GM21786 (cell line): ENCODE data around the gene UAP1L1.

Source experiments
- ATAC-seq: cut with Tn5 transposase; IDR thresholded peaks from one replicate; pipeline ENCODE4 v1.9.1; 2021; ENCODE audit not compliant: unreplicated experiment

UAP1L1 gene

DNA sequence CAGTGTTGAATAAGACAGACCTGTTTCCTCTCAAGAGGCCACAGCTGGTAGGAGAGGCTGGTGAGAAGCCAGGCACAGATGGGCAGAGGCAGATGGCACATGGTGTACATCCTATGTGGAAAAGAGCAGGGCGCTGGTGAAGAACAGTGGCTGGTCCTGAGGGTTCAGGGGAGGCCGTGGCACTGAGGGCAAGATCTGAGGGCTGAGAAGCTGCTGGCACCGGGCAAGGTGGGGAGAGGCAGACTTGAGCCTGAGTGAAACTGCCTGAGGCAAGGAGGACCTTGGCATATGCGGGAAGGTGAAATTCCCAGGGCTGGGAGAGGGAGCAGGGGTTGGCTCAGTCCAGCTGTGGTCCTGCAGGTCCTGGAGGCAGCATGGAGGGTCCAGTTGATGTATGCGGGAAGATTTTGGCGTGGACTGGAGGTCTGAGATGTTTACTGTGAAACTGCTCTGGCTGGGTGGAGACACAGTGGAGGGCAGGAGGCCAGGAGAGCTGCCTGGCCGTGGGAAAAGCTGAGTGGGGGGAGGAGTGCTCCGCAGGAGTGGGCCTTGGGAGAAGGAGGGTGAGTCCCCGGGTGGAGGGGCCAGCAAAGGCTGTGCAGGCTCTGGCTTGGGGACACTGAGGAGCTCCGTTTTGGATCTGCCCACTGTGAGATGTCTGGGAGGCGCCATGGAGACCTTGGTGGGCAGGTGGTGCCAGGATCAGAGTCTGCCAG is 12.1 kb downstream of the UAP1L1 start:
- ATAC-seq, result no peak

DNA sequence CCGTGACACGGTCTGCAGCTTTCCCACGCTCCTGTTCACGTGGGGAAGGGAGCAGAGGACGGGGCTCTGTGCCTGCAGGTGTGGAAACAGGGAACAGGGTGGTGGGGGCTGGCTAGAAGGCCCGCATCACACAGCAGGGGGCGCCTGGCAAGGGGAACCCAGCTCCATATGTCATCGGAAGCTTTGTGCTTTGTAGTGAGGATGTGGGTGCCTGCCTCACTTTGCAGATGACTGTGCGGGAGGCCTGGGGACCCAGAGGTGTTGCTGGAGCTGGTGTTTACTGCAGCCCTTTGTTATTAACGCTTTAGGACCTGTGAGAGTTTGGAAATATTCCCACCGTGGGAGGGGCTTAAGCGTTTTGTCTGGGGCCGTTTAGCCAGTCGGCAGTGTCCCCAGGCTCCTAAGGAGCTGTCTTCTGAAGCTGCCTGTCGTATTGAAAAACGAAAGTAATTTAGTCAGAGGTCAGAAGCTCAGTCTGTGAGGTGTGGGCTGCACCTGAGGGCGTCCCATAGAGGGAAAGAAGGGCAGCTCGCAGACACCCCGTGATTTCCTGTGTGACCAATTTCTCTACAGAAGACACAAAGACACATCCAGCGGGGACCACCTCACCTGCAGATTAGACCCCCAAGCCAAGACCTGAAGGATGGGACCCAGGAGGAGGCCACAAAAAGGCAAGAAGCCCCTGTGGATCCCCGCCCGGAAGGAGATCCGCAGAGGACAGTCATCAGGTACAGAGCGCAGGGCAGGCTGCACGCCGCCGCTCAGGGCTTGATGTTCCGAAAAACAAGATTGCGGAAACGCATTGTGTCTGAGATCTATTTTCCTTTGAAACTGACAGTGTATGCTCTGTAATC is 18.6 kb downstream of the UAP1L1 start:
- peak; percentile 85 for ATAC-seq

- no peak for ATAC-seq
Observed at GRCh38 chr9:137096785-137097546, 19.6 kb downstream of the UAP1L1 start.

DNA sequence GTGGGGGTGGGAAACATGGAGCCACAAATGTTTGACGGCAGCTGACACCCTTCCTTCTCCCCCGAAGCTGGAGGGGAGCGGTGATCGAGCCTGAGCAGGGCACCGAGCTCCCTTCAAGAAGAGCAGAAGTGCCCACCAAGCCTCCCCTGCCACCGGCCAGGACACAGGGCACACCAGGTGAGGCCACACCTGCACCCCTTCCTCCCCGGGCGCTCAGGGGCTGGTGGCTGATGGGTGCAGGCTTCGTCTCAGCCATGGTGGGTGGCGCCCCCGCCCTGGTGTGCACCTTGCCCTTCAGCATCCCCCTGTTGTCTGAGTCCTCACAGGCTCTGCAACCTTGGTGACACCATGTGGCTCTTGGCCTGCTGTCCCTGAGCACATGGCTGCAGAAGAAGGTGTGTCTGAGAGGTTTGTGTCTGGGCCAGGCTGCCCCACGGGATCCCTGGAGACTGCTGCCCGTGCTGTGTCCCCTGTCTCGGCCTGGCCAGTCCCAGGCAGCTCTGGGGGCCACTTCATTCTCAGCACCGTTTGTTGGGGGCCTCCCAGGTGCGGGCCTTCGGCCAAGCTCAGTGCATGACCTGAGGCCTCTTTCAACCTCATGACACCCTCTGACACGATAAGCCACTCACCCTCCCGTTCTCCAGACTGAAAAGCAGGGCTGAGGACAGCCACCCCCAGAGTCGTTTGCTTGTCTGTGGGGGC is 20.6 kb downstream of the UAP1L1 start:
- no peak for ATAC-seq

- no peak for ATAC-seq
Observed at GRCh38 chr9:137099231-137099630, 21.9 kb downstream of the UAP1L1 start.

- ATAC-seq, result no peak
Observed at GRCh38 chr9:137103206-137103999, 26.1 kb downstream of the UAP1L1 start.

GRCh38 chr9:137105814-137106661 is 28.7 kb downstream of the UAP1L1 start:
- ATAC-seq, result no peak

GRCh38 chr9:137106662-137107250 is 29.4 kb downstream of the UAP1L1 start:
- ATAC-seq, result no peak

- no peak for ATAC-seq
Observed at GRCh38 chr9:137107312-137107921, 30.1 kb downstream of the UAP1L1 start.

- no peak for ATAC-seq
Observed at GRCh38 chr9:137107982-137108381, 30.7 kb downstream of the UAP1L1 start.

DNA sequence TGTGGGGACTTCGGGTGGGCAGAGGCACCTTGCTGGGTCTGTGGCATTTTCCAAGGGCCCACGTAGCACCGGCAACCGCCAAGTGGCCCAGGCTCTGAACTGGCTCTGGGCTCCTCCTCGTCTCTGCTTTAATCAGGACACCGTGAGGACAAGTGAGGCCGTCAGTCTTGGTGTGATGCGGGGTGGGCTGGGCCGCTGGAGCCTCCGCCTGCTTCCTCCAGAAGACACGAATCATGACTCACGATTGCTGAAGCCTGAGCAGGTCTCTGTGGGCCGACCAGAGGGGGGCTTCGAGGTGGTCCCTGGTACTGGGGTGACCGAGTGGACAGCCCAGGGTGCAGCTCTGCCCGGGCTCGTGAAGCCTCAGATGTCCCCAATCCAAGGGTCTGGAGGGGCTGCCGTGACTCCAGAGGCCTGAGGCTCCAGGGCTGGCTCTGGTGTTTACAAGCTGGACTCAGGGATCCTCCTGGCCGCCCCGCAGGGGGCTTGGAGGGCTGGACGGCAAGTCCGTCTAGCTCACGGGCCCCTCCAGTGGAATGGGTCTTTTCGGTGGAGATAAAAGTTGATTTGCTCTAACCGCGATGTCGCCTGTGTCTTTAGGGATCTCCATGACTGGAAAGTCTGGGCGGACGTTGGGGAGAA is 31.4 kb downstream of the UAP1L1 start:
- ATAC-seq, result no peak

DNA sequence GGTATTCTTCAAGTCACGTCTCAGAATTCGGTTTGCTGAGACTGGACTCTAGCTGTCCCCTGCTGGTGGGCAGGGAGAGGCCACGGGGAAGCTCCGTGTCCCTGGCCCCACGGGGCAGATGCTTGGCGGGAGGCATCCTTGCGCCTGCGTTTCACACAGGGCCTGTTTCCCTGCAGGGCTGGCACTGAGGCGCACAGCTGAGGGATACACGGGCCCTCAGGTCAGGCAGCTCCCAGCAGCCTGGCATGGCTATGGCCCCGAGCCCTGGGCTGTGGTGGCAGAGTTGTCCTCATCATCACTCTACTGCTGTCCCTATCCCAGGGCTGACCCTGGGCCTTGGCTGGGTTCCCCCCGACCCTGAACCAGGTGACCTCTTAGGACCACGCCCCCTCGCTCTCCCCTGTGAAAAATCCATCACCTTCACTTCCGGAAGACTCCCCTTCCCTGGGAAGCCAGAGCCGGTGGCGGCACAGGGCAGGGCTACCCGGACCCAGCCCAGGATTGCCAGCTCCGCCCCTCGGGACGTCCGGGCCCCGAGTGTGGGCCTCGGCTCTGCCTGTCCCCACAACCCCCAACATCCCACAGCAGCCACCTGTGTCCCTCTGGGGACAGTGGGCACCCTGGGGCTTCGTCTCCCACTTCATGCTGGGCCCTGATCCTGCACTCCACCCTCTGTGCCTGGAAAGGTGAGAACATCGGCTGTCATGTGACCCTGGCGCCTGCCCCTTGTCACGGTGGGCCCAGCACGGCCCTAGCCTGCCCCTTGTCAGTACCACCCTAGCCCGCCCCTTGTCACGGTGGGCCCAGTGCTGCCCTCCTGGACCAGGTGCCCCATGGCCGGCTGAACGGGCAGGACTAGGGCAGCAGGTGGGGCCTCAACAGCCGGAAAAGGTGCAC is 32.2 kb downstream of the UAP1L1 start:
- ATAC-seq, result no peak

- ATAC-seq, result no peak
Observed at GRCh38 chr9:137110147-137110910, 33.0 kb downstream of the UAP1L1 start.

DNA sequence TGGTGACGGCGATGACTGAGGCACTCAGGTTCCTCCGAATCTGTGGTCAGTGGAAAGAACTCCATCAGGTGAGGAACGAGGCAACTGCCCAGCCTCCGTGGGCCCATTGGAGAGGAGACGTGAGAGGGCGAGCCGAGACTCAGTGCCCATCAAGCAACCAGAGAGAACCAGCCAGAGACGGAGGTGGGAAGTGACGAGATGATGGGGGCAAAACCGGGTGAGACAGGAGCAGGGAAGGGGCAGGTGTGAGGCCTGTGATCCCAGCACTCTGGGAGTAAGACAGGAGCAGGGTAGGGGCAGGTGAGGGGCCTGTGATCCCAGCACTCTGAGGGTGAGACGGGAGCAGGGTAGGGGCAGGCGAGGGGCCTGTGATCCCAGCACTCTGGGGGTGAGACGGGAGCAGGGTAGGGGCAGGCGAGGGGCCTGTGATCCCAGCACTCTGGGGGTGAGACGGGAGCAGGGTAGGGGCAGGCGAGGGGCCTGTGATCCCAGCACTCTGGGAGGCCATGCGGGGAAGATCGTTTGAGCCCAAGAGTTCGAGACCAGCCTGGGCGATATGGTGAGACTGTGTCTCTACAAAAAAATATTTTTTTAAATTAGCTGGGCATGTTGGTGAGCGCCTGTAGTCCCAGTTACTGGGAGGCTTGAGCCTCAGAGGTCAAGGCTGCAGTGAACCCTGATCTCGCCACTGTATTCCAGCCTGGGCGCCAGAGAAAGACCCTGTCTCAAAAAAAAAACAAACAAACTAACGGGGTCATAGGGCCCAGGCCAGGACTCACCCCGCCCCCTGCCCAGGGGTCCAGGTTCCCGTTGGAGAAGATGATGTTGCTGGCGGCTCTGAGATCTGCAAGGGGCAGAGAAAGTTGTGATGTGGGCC is 33.8 kb downstream of the UAP1L1 start:
- ATAC-seq, result no peak
